ENCODE results near the gene MIGA2.

The MIGA2 gene

DNA sequence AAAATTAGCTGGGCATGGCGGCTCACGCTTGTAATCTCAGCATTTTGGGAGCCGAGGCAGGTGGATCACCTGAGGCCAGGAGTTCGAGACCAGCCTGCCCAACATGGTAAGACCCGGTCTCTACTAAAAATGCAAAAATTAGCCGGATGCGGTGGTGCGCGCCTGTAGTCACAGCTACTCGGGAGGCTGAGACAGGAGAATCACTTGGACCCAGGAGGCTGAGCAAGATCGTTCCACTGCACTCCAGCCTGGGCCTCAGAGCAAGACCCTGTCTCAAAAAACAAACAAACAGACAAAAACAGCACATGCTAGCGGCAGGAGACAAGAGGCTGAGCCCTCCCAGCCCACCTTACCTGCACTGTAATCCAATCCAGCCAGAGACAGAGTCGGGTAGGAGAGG lies 43.4 kb downstream of the MIGA2 start:
- Histone ChIP-seq H3K4me1 (ENCODE audit: insufficient read depth, low read length, severe bottlenecking) (peaks cover 27% of the 10 kb centered on the region), H3K4me2 (ENCODE audit: low read length) (peak overlapping the region; percentile 96), H3K9ac (ENCODE audit: low read length) (peak overlapping the region; percentile 73), H3K79me2 (ENCODE audit: insufficient read depth, low read length) (peaks cover 8% of the 10 kb centered on the region), H3K4me3 (ENCODE audit: low read depth, low read length, poor library complexity, severe bottlenecking) (peak overlapping the region; percentile 76), H3K27me3 (ENCODE audit: insufficient read depth, low read length) (no peaks in the 10 kb centered on the region), H3F3A (ENCODE audit: insufficient read depth, low read length) (no peaks in the 10 kb centered on the region), H3K9me3 (ENCODE audit: low read length) (no peaks in the 10 kb centered on the region), H4K20me1 (ENCODE audit: insufficient read depth, low read length) (no peaks in the 10 kb centered on the region), H2AFZ (ENCODE audit: low read length) (no peak overlapping the region), H3K9me2 (ENCODE audit: low read depth, low read length) (no peaks in the 10 kb centered on the region), H3K27ac (ENCODE audit: low read depth, low read length, poor library complexity, severe bottlenecking) (no peak overlapping the region), H3K36me3 (ENCODE audit: insufficient read depth, low read length) (peaks cover under 1% of the 10 kb centered on the region; the same call in 1 of the 2 replicates)
- TF ChIP-seq EZH2 (IDR thresholded peaks at IDR 0.05; ENCODE audit: borderline replicate concordance, low read length), result no peak
- TF ChIP-seq, protein P1, sequence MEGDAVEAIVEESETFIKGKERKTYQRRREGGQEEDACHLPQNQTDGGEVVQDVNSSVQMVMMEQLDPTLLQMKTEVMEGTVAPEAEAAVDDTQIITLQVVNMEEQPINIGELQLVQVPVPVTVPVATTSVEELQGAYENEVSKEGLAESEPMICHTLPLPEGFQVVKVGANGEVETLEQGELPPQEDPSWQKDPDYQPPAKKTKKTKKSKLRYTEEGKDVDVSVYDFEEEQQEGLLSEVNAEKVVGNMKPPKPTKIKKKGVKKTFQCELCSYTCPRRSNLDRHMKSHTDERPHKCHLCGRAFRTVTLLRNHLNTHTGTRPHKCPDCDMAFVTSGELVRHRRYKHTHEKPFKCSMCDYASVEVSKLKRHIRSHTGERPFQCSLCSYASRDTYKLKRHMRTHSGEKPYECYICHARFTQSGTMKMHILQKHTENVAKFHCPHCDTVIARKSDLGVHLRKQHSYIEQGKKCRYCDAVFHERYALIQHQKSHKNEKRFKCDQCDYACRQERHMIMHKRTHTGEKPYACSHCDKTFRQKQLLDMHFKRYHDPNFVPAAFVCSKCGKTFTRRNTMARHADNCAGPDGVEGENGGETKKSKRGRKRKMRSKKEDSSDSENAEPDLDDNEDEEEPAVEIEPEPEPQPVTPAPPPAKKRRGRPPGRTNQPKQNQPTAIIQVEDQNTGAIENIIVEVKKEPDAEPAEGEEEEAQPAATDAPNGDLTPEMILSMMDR (IDR thresholded peaks at IDR 0.05; ENCODE audit: low read length), result no peak

DNA sequence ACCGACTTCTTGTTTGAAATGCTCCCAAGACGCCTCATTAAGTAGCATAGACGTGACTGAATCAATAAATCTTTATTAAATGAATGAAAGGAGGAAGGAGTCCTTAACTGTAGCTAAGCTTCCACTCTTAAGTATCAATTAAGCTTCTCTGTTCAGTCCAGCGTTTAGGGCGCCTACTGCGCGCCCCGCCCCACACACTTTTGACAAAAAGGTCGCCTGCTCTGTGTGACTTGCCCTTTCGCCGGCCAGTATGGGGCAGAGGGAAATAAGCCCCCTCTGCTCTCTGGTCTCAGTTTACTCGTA lies 43.8 kb downstream of the MIGA2 start:
- Histone ChIP-seq H2AFZ (ENCODE audit: low read length) (no peak overlapping the region), H3K79me2 (ENCODE audit: insufficient read depth, low read length) (peaks cover 8% of the 10 kb centered on the region), H3K36me3 (ENCODE audit: insufficient read depth, low read length) (peaks cover 5% of the 10 kb centered on the region), H3K9me3 (ENCODE audit: low read length) (no peaks in the 10 kb centered on the region), H3K9me2 (ENCODE audit: low read depth, low read length) (no peaks in the 10 kb centered on the region), H3K27ac (ENCODE audit: low read depth, low read length, poor library complexity, severe bottlenecking) (no peak overlapping the region), H3F3A (ENCODE audit: insufficient read depth, low read length) (no peaks in the 10 kb centered on the region), H4K20me1 (ENCODE audit: insufficient read depth, low read length) (no peaks in the 10 kb centered on the region), H3K4me2 (ENCODE audit: low read length) (peak overlapping the region; percentile 96), H3K27me3 (ENCODE audit: insufficient read depth, low read length) (no peaks in the 10 kb centered on the region), H3K9ac (ENCODE audit: low read length) (peak overlapping the region; percentile 73), H3K4me1 (ENCODE audit: insufficient read depth, low read length, severe bottlenecking) (peaks cover 27% of the 10 kb centered on the region), H3K4me3 (ENCODE audit: low read depth, low read length, poor library complexity, severe bottlenecking) (peak overlapping the region; percentile 76)
- TF ChIP-seq EZH2 (IDR thresholded peaks at IDR 0.05; ENCODE audit: borderline replicate concordance, low read length), result no peak
- TF ChIP-seq, protein P1 (IDR thresholded peaks at IDR 0.05; ENCODE audit: low read length), result no peak

DNA sequence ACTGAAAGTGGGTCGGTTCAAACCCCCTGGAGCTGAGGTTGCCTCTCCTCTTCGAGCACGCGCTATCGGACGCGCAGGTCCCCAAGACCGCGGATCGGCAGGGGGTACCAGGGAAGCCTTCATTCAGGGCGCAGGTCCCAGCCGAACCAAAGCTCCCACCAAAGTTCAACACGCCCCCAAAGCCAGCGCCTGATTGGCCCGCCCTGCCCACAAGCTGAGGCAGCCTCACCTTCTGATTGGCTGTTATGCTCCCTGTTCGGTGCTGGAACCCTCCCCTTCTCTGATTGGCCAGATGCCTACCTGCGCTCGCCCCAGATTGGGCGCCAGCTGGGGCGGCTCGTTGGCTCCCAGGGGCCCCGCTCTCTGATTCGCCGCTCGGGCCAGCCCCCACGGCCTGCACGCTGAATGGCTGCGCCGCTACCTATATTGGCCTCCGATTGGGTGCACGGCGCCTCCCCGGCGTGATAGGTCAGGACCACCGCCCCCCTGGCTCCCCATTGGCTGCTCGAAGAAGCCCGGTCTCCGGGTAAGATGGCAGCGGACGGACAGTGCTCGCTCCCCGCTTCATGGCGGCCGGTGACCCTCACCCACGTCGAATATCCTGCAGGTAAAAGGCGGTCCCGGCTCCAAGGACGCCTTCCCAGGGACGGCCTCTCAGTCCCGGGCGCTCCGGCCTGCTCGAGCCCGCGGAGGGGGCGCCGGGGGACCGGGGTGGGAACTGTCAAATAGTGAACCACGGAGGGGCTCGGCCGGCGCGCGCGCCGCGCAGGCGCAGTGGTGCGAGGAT lies 44.4 kb downstream of the MIGA2 start, which contains the start of gene DOLPP1:
Gene DOLPP1, plus strand, starts transcription at position 511 of the 787 bp plus-strand sequence. Its CDS starts 21 bp downstream, at position 532.
- Histone ChIP-seq H4K20me1 (ENCODE audit: insufficient read depth, low read length) (no peaks in the 10 kb centered on the region), H3K9me2 (ENCODE audit: low read depth, low read length) (no peaks in the 10 kb centered on the region), H3K27me3 (ENCODE audit: insufficient read depth, low read length) (no peaks in the 10 kb centered on the region), H3K9me3 (ENCODE audit: low read length) (no peaks in the 10 kb centered on the region), H3K4me2 (ENCODE audit: low read length) (peak within 1 kb of the TSS; percentile 96), H3K79me2 (ENCODE audit: insufficient read depth, low read length) (peaks cover 8% of the 10 kb centered on the region), H3K4me3 (ENCODE audit: low read depth, low read length, poor library complexity, severe bottlenecking) (peak within 1 kb of the TSS; percentile 76), H2AFZ (ENCODE audit: low read length) (no peak within 1 kb of the TSS), H3K9ac (ENCODE audit: low read length) (peak within 1 kb of the TSS; percentile 83), H3F3A (ENCODE audit: insufficient read depth, low read length) (no peaks in the 10 kb centered on the region), H3K27ac (ENCODE audit: low read depth, low read length, poor library complexity, severe bottlenecking) (no peak within 1 kb of the TSS), H3K4me1 (ENCODE audit: insufficient read depth, low read length, severe bottlenecking) (peaks cover 27% of the 10 kb centered on the region), H3K36me3 (ENCODE audit: insufficient read depth, low read length) (peaks cover 10% of the 10 kb centered on the region)
- TF ChIP-seq, protein P1 (IDR thresholded peaks at IDR 0.05; ENCODE audit: low read length), result no peak
- no peak for TF ChIP-seq EZH2 (IDR thresholded peaks at IDR 0.05; ENCODE audit: borderline replicate concordance, low read length)
